ENCODE data around the gene ESRRG. TPM values are rescaled to one million over a fixed set of nuclear protein-coding genes. Genes with fewer than 3 reads are reported as not detected.

ESRRG gene
- total RNA-seq, 4 donors from 2014 or later = 1.9 to 6.8 (median 3.2) TPM; not detected in 1

DNA sequence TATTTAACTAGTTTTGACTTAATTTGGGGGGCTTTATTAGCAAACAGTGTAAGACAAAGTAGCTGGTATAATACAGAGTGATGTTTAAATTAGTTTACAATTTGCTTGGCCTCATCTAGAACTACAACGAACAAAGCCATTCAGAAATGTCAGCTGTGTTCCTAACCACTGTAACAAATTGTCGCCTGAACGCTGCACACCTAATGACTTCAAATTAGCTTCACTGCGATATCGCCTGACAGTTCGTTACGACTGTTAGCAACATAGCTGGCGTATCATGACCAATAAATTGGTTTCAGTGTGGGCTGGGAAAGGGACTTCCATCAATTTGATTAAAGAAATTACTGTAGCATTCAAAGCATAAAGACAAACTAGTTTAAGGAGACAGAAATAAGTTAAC is 160.1 kb downstream of the ESRRG start:
- Histone ChIP-seq H3K27ac (no peak overlapping the region), H3K36me3 (no peaks in the 10 kb centered on the region), H3K9me3 (no peaks in the 10 kb centered on the region), H3K4me1 (no peaks in the 10 kb centered on the region), H3K4me3 (no peak overlapping the region), H3K27me3 (no peaks in the 10 kb centered on the region)
- ATAC-seq = no peak
- TF ChIP-seq POLR2A (IDR thresholded peaks at IDR 0.05) (no peak), POLR2AphosphoS5 (IDR thresholded peaks at IDR 0.05) (no peak)
- TF ChIP-seq, protein P1, sequence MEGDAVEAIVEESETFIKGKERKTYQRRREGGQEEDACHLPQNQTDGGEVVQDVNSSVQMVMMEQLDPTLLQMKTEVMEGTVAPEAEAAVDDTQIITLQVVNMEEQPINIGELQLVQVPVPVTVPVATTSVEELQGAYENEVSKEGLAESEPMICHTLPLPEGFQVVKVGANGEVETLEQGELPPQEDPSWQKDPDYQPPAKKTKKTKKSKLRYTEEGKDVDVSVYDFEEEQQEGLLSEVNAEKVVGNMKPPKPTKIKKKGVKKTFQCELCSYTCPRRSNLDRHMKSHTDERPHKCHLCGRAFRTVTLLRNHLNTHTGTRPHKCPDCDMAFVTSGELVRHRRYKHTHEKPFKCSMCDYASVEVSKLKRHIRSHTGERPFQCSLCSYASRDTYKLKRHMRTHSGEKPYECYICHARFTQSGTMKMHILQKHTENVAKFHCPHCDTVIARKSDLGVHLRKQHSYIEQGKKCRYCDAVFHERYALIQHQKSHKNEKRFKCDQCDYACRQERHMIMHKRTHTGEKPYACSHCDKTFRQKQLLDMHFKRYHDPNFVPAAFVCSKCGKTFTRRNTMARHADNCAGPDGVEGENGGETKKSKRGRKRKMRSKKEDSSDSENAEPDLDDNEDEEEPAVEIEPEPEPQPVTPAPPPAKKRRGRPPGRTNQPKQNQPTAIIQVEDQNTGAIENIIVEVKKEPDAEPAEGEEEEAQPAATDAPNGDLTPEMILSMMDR (IDR thresholded peaks at IDR 0.05) = no peak
- 87 to 93% methylated on average over 8 of the region's 8 CpGs for WGBS, 2 donors (ENCODE audit: low coverage in 1 of 2)

DNA sequence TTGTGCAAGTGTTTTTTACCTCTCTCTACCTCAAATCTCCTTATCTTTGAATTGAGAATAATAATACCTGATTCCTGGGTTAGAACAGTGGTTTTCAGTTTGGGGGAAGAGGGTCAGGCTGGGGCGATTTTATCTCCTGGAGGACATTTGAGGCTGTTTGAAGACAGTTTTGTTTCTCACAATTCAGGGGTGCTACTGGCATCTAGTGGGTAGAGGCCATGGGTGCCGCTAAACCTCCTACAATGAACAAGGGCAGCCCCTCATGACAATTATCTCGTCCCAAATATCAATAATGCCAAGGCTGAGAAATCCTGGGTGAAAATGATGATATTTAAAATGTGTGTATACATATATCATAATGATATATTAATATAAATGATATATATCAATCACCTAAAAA is 160.8 kb downstream of the ESRRG start:
- no peaks in the 10 kb centered on the region for H3K9me3 ChIP-seq
- no peak for ATAC-seq
- no peak overlapping the region for H3K4me3 ChIP-seq
- no peak for TF ChIP-seq POLR2AphosphoS5 (IDR thresholded peaks at IDR 0.05)
- no peak for TF ChIP-seq POLR2A (IDR thresholded peaks at IDR 0.05)
- TF ChIP-seq EP300 (IDR thresholded peaks at IDR 0.05) = no peak
- TF ChIP-seq, protein P1 (IDR thresholded peaks at IDR 0.05) = no peak
- 72 to 76% methylated on average over 3 of the region's 3 CpGs for WGBS, 2 donors (ENCODE audit: low coverage in 1 of 2)
- no peak overlapping the region for H3K27ac ChIP-seq
- no peaks in the 10 kb centered on the region for H3K4me1 ChIP-seq
- no peaks in the 10 kb centered on the region for H3K27me3 ChIP-seq
- H3K36me3 ChIP-seq = no peaks in the 10 kb centered on the region

DNA sequence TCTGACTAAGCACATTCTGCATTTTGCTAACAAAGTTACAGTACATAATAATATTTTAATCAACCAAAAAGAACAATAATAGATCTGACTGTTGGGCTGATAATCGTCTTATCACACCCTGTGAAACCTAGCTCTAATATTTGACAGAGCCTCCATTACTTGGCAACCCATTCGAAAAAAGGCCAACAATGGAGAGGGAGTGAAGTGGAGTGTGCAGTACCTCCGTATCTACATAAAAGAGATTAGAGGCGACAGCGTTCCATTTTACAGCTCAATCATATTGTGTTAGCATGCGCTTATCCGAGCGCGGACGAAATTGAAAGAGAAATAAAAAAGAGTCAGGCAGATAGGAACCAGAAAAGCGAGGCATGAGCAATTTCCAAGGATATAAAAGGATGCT is 162.7 kb downstream of the ESRRG start:
- H3K36me3 ChIP-seq = no peaks in the 10 kb centered on the region
- WGBS, 2 donors (ENCODE audit: low coverage in 1 of 2) = 87 to 92% methylated on average over 10 to 11 of the region's 11 CpGs
- H3K27me3 ChIP-seq = no peaks in the 10 kb centered on the region
- no peak for ATAC-seq
- no peak overlapping the region for H3K4me3 ChIP-seq
- no peaks in the 10 kb centered on the region for H3K4me1 ChIP-seq
- no peaks in the 10 kb centered on the region for H3K9me3 ChIP-seq
- TF ChIP-seq, protein P1 (IDR thresholded peaks at IDR 0.05) = no peak
- TF ChIP-seq EP300 (IDR thresholded peaks at IDR 0.05) = no peak
- TF ChIP-seq POLR2AphosphoS5 (IDR thresholded peaks at IDR 0.05) = no peak
- no peak for TF ChIP-seq POLR2A (IDR thresholded peaks at IDR 0.05)
- no peak overlapping the region for H3K27ac ChIP-seq

DNA sequence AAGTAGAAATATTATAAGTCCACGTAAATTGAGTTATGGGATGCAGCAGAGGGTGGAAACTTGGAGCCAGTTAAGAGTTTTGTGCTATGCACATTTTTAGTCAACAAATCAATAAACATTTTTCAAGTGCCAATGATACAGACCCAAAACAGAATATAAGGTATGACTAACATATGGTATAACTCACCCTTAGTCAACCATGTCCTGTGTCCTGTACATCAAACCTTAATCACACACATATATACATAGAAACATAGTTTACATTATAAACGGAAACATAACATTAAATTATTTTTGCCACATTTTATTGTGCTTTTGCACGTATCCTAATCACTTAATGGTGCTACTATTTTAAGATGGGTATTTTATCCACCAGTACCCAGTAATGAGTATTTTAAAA is 163.9 kb downstream of the ESRRG start:
- no peak overlapping the region for H3K4me3 ChIP-seq
- H3K27ac ChIP-seq = no peak overlapping the region
- WGBS, 2 donors (ENCODE audit: low coverage in 1 of 2) = 67 to 73% methylated on average over 3 of the region's 3 CpGs
- H3K27me3 ChIP-seq = no peaks in the 10 kb centered on the region
- no peaks in the 10 kb centered on the region for H3K9me3 ChIP-seq
- no peaks in the 10 kb centered on the region for H3K4me1 ChIP-seq
- no peak for TF ChIP-seq EP300 (IDR thresholded peaks at IDR 0.05)
- TF ChIP-seq POLR2AphosphoS5 (IDR thresholded peaks at IDR 0.05) = no peak
- TF ChIP-seq POLR2A (IDR thresholded peaks at IDR 0.05) = no peak
- TF ChIP-seq, protein P1 (IDR thresholded peaks at IDR 0.05) = no peak
- no peaks in the 10 kb centered on the region for H3K36me3 ChIP-seq
- no peak for ATAC-seq

DNA sequence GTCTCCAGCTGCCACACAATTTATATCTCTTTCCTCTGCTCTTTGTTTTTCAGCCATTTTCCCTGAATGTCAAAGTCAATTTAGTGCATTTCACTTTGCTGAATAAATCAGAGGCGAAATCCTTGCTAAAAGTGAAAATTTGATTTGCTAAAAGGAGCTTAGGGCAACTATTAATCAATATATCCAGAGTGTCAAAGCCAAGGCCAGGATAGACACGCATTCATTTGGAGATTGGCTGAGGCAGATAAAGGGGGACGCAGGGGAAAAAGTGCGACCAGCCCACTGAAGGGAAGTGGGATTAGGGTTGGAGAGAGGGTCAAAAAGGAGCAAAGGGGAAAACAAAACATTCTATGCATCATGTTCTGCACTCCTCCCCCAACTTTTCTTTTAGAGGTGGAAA is 167.6 kb downstream of the ESRRG start:
- TF ChIP-seq POLR2A (IDR thresholded peaks at IDR 0.05) = no peak
- TF ChIP-seq, protein P1 (IDR thresholded peaks at IDR 0.05) = no peak
- TF ChIP-seq POLR2AphosphoS5 (IDR thresholded peaks at IDR 0.05) = no peak
- TF ChIP-seq EP300 (IDR thresholded peaks at IDR 0.05) = no peak
- Histone ChIP-seq H3K27me3 (no peaks in the 10 kb centered on the region), H3K4me1 (no peaks in the 10 kb centered on the region), H3K9me3 (no peaks in the 10 kb centered on the region), H3K4me3 (no peak overlapping the region), H3K36me3 (no peaks in the 10 kb centered on the region), H3K27ac (no peak overlapping the region)
- 75 to 100% methylated on average over 2 to 4 of the region's 4 CpGs for WGBS, 2 donors (ENCODE audit: low coverage in 1 of 2)
- ATAC-seq = no peak
